H1 (cell line): Measurements from ENCODE around the gene PCDHGA11. TPM values are rescaled to one million over a fixed set of nuclear protein-coding genes. Genes with fewer than 3 reads are reported as not detected.

Experiments
- CTCF ChIA-PET: fragments of 300-600 bp; sonication (Branson Sonifier 250); formaldehyde crosslinking; loops from one replicate; lab custom pipeline; 2021; ENCODE audit not compliant: partially characterized antibody; lab: Charles Lee
- POLR2A ChIA-PET: fragments of 300-600 bp; sonication (Branson Sonifier 250); formaldehyde crosslinking; loops from one replicate; lab custom pipeline; 2021; ENCODE audit warnings: inconsistent platforms; ENCODE audit not compliant: partially characterized antibody; lab: Charles Lee
- DNase-seq, 2 experiments: peaks; one replicate each; pipeline versions ENCODE4 v3.0.0 to v3.0.0-alpha.2; 2010 to 2022; ENCODE audit warnings: low spot score in 2 of 2, low read depth in 1 of 2, mixed read lengths in 1 of 2
- FAIRE-seq: peaks from 2 replicates; lab custom pipeline; 2011; peaks lifted over from hg19 to GRCh38; lab: Jason Lieb, UNC
- H2AFZ ChIP-seq: 2 replicates; pipeline ENCODE4 v1.8.1; 2012; ENCODE audit warnings: low read length, inconsistent platforms
- H2AK5ac ChIP-seq: 2 replicates; pipeline ENCODE4 v1.6.1; 2013; ENCODE audit warnings: low read depth, low read length
- H2BK120ac ChIP-seq: replicated peaks from 2 replicates; pipeline ENCODE3; 2013; ENCODE audit warnings: low read depth, low read length, inconsistent platforms
- H2BK12ac ChIP-seq: 2 replicates; pipeline ENCODE4 v1.6.1; 2013; ENCODE audit warnings: low read depth, low read length
- H2BK15ac ChIP-seq: 2 replicates; pipeline ENCODE4 v1.6.1; 2013; ENCODE audit warnings: low read length
- H2BK20ac ChIP-seq: 2 replicates; pipeline ENCODE4 v1.6.1; 2013; ENCODE audit warnings: low read length
- H2BK5ac ChIP-seq: 2 replicates; pipeline ENCODE4 v1.6.1; 2013; ENCODE audit warnings: low read depth, low read length
- H3K14ac ChIP-seq: 2 replicates; pipeline ENCODE4 v1.6.1; 2013; ENCODE audit warnings: inconsistent platforms; ENCODE audit not compliant: insufficient read length
- H3K18ac ChIP-seq: 2 replicates; pipeline ENCODE4 v1.6.1; 2013; ENCODE audit warnings: low read length; ENCODE audit errors: extremely low read depth
- H3K23ac ChIP-seq: 2 replicates; pipeline ENCODE4 v1.6.1; 2013; ENCODE audit warnings: inconsistent platforms; ENCODE audit not compliant: insufficient read length
- H3K23me2 ChIP-seq: 2 replicates; pipeline ENCODE4 v1.6.1; 2013; ENCODE audit warnings: low read depth, low read length
- H3K27ac ChIP-seq: 2 replicates; pipeline ENCODE4 v1.6.1; 2011; ENCODE audit warnings: low read depth, low read length, inconsistent platforms
- H3K27me3 ChIP-seq, 4 experiments: replicated peaks in 1 of 4; 1 replicate in 1 of 4; 2 replicates in 3 of 4; pipeline versions ENCODE4 v1.6.1 to v1.8.1; 2011 to 2013; ENCODE audit warnings: low read length in 3 of 4, mild to moderate bottlenecking in 3 of 4, inconsistent platforms in 2 of 4, mixed read lengths in 2 of 4, moderate library complexity in 1 of 4; ENCODE audit not compliant: control insufficient read depth in 3 of 4, insufficient read depth in 3 of 4; ENCODE audit errors: extremely low read depth in 1 of 4
- H3K36me3 ChIP-seq, 4 experiments: 2 replicates each; pipeline versions ENCODE4 v1.6.1 to v1.8.1; 2011 to 2013; ENCODE audit warnings: mild to moderate bottlenecking in 4 of 4, low read length in 3 of 4, moderate library complexity in 2 of 4, control low read depth in 1 of 4, inconsistent platforms in 1 of 4; ENCODE audit not compliant: insufficient read depth in 4 of 4, control insufficient read depth in 2 of 4
- H3K4ac ChIP-seq: replicated peaks from 2 replicates; pipeline ENCODE3; 2013; ENCODE audit warnings: low read length, low read depth, mixed read lengths, inconsistent platforms; ENCODE audit not compliant: insufficient read length
- H3K4me1 ChIP-seq, 4 experiments: replicated peaks in 1 of 4; 1 replicate in 1 of 4; 2 replicates in 3 of 4; pipeline versions ENCODE4 v1.6.1 to v1.8.1; 2011 to 2013; ENCODE audit warnings: low read length in 3 of 4, inconsistent platforms in 2 of 4, mixed read lengths in 1 of 4; ENCODE audit not compliant: insufficient read depth in 4 of 4, control insufficient read depth in 3 of 4
- H3K4me2 ChIP-seq, 2 experiments: 2 replicates each; pipeline versions ENCODE4 v1.6.1 to v1.8.1; 2011 to 2013; ENCODE audit warnings: low read depth in 2 of 2, low read length in 2 of 2, control low read depth in 1 of 2, inconsistent platforms in 1 of 2, mild to moderate bottlenecking in 1 of 2; ENCODE audit not compliant: insufficient read depth in 1 of 2
- H3K4me3 ChIP-seq, 4 experiments: fragments of 200-600, 300-600 bp in 1 of 4; sonication (generic), shearing (Covaris generic), sonication (Bioruptor Twin) in 1 of 4; 2 replicates each; pipeline versions ENCODE4 v1.5.1 to v1.8.1; 2011 to 2016; ENCODE audit warnings: low read length in 4 of 4, low read depth in 3 of 4, control low read depth in 2 of 4, inconsistent platforms in 2 of 4, mild to moderate bottlenecking in 2 of 4, mixed read lengths in 1 of 4, moderate library complexity in 1 of 4; ENCODE audit not compliant: insufficient read depth in 2 of 4; ENCODE audit errors: extremely low read depth in 1 of 4
- H3K56ac ChIP-seq: replicated peaks from 2 replicates; pipeline ENCODE3; 2013; ENCODE audit warnings: low read depth, mild to moderate bottlenecking, mixed read lengths, low read length, inconsistent platforms; ENCODE audit not compliant: insufficient read length
- H3K79me1 ChIP-seq: 2 replicates; pipeline ENCODE4 v1.6.1; 2013; ENCODE audit warnings: low read depth, low read length, control low read depth
- H3K79me2 ChIP-seq, 2 experiments: 2 replicates each; pipeline versions ENCODE4 v1.6.1 to v1.8.1; 2012 to 2013; ENCODE audit warnings: low read length in 2 of 2, mild to moderate bottlenecking in 2 of 2, inconsistent platforms in 1 of 2; ENCODE audit not compliant: insufficient read depth in 2 of 2, control insufficient read depth in 1 of 2
- H3K9ac ChIP-seq, 4 experiments: replicated peaks in 1 of 4; 1 replicate in 1 of 4; 2 replicates in 3 of 4; pipeline versions ENCODE4 v1.6.1 to v1.8.1; 2011 to 2013; ENCODE audit warnings: low read depth in 3 of 4, low read length in 3 of 4, control low read depth in 2 of 4, mild to moderate bottlenecking in 2 of 4, moderate library complexity in 2 of 4, inconsistent platforms in 1 of 4; ENCODE audit errors: extremely low read depth in 1 of 4
- H3K9me3 ChIP-seq, 2 experiments: 2 replicates each; pipeline versions ENCODE4 v1.6.1 to v1.8.1; 2012 to 2013; ENCODE audit warnings: mild to moderate bottlenecking in 2 of 2, moderate library complexity in 2 of 2, control low read depth in 1 of 2, inconsistent platforms in 1 of 2, low read depth in 1 of 2, low read length in 1 of 2, mixed read lengths in 1 of 2; ENCODE audit not compliant: insufficient read depth in 2 of 2
- H4K20me1 ChIP-seq, 2 experiments: replicated peaks in 1 of 2; 2 replicates each; pipeline versions ENCODE3 to v1.8.1; 2011 to 2013; ENCODE audit warnings: inconsistent platforms in 2 of 2, low read length in 2 of 2, mild to moderate bottlenecking in 1 of 2; ENCODE audit not compliant: insufficient read depth in 2 of 2, control insufficient read depth in 1 of 2
- H4K5ac ChIP-seq: 2 replicates; pipeline ENCODE4 v1.6.1; 2013; ENCODE audit warnings: low read length, low read depth, mixed read lengths, inconsistent platforms; ENCODE audit not compliant: insufficient read length
- H4K8ac ChIP-seq: 2 replicates; pipeline ENCODE4 v1.8.0; 2013; ENCODE audit warnings: mild to moderate bottlenecking, moderate library complexity, low read length, inconsistent platforms; ENCODE audit not compliant: insufficient read depth; ENCODE audit errors: extremely low read depth
- H4K91ac ChIP-seq: replicated peaks from 2 replicates; pipeline ENCODE3; 2013; ENCODE audit warnings: low read length, mixed read lengths, inconsistent platforms; ENCODE audit not compliant: insufficient read length
- CHD1 ChIP-seq: IDR thresholded peaks from 2 replicates; pipeline ENCODE4 v1.6.1; 2012; ENCODE audit warnings: low read depth, low read length, improper control_type of control experiment
- CTCF ChIP-seq, 3 experiments: IDR thresholded peaks; 1 replicate in 2 of 3; 2 replicates in 1 of 3; pipeline versions ENCODE4 v1.5.1 to v1.6.1; 2011; ENCODE audit warnings: low read length in 3 of 3, mild to moderate bottlenecking in 3 of 3, inconsistent platforms in 2 of 3, low read depth in 1 of 3, moderate library complexity in 1 of 3; ENCODE audit not compliant: insufficient read depth in 1 of 3; ENCODE audit errors: control extremely low read depth in 1 of 3
- EP300 ChIP-seq, 2 experiments: IDR thresholded peaks; 1 replicate in 1 of 2; 2 replicates in 1 of 2; pipeline ENCODE4 v1.6.1; 2011 to 2012; ENCODE audit warnings: low read depth in 2 of 2, low read length in 2 of 2, mild to moderate bottlenecking in 2 of 2, borderline replicate concordance in 1 of 2, inconsistent platforms in 1 of 2, moderate library complexity in 1 of 2
- HDAC2 ChIP-seq, 2 experiments: fragments of 300-600 bp in 1 of 2; sonication (generic) in 1 of 2; IDR thresholded peaks; 2 replicates each; pipeline ENCODE4 v1.6.1; 2011 to 2012; ENCODE audit warnings: low read depth in 2 of 2, low read length in 2 of 2, mild to moderate bottlenecking in 2 of 2, moderate library complexity in 2 of 2, borderline replicate concordance in 1 of 2, inconsistent platforms in 1 of 2
- RAD21 ChIP-seq, 2 experiments: IDR thresholded peaks in 1 of 2; conservative IDR thresholded peaks in 1 of 2; 2 replicates each; pipeline ENCODE4 v1.6.1; 2011; ENCODE audit warnings: low read depth in 2 of 2, low read length in 2 of 2, improper control_type of control experiment in 1 of 2, inconsistent platforms in 1 of 2, mild to moderate bottlenecking in 1 of 2, moderate library complexity in 1 of 2
- TAF1 ChIP-seq: IDR thresholded peaks from 2 replicates; pipeline ENCODE4 v1.6.1; 2011; ENCODE audit warnings: mild to moderate bottlenecking, low read depth, low read length
- WGBS, 2 experiments: shearing (Covaris generic) in 1 of 2; methylation state at CpG; one replicate each; pipeline versions ENCODE4 v1.1.6 to v1.1.7; 2013 to 2015; ENCODE audit warnings: low lambda C conversion rate in 2 of 2, mixed read lengths in 2 of 2, inconsistent platforms in 1 of 2, low coverage in 1 of 2, missing lambda C conversion rate in 1 of 2; ENCODE audit not compliant: insufficient replicate concordance in 2 of 2, insufficient coverage in 1 of 2, insufficient read length in 1 of 2; ENCODE audit errors: extremely low coverage in 1 of 2, missing lambda C conversion rate in 1 of 2; 5-methylcytosine and 5-hydroxymethylcytosine counted together
- polyA plus RNA-seq, 7 experiments: library from polyadenylated mRNA; depleted of rRNA in 3 of 7; stranded (reverse) in 5 of 7; unstranded in 2 of 7; fragments of >200 nt in 5 of 7; fragments of 200-250 nt in 2 of 7; gene quantifications; 1 replicate in 5 of 7; 2 replicates in 1 of 7; 4 replicates in 1 of 7; pipeline versions ENCODE4 v1.2.1 to v1.2.3, GENCODE V29; 2011 to 2013; ENCODE audit warnings: missing spikeins in 2 of 7, mixed read lengths in 2 of 7
- total RNA-seq: library from RNA; stranded (reverse); fragmentation: NEBNext Ultra II Directional; extraction: Animal tissue kit (Norgen Biotek cat#: 25700); gene quantifications from 2 replicates; pipeline ENCODE4 v1.2.1, GENCODE V29; 2021
- TF ChIP-seq, protein P1 (sequence below): IDR thresholded peaks from 2 replicates; pipeline ENCODE4 v1.6.1; 2012; ENCODE audit warnings: inconsistent platforms

PCDHGA11 gene
- total and polyA plus RNA-seq, 2 of the 8 experiments (the other 6 are each of a cell fraction or from before 2014, with no cell fraction given): 2.2 to 8.2 TPM

DNA sequence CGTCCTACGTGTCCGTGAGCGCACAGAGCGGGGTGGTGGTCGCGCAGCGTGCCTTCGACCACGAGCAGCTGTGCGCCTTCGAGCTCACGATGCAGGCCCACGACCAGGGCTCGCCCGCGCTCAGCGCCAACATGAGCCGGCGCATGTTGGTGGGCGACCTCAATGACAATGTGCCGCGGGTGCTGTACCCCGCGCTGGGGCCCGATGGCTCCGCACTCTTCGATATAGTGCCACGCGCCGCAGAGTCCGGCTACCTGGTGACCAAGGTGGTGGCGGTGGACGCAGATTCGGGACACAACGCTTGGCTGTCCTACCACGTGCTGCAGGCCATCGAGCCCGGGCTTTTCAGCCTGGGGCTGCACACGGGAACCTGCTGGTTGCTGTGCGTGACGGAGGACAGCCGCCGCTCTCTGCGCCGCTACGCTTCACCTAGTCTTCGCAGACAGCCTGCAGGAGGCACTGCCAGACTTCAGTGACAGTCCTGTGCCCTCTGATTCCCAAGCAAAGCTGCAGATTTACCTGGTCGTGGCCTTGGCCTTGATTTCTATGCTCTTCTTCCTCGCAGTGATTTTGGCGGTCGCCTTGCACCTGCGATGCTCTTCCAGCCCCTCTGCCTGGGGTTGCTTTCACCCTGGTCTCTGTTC lies 7.1 kb downstream of the PCDHGA11 start:
- no peaks in the 10 kb centered on the region; a peak in 1 of 4 replicates for H3K79me2 ChIP-seq
- no peak overlapping the region for H3K4me3 ChIP-seq
- no peak overlapping the region for H3K23ac ChIP-seq
- WGBS, 2 experiments: 95% methylated on average over 44 of the region's 53 CpGs; no CpG with 5 or more reads in 1 of the 2 experiments
- no peak overlapping the region for H3K9ac ChIP-seq
- H2BK20ac ChIP-seq: no peak overlapping the region
- no peaks in the 10 kb centered on the region for H3K23me2 ChIP-seq
- no peak overlapping the region for H4K5ac ChIP-seq
- no peak overlapping the region for H2AFZ ChIP-seq
- H3K9me3 ChIP-seq: peaks cover 42 to 54% of the 10 kb centered on the region in 2 experiments
- no peak for FAIRE-seq
- H3K56ac ChIP-seq: no peak overlapping the region
- no peak overlapping the region for H4K91ac ChIP-seq
- ChIA-PET POLR2A (interaction anchor here (0.7 to 1.4 kb wide), 2 partner anchors 23 to 86 kb away, joined by 3 to 5 read pairs; no protein-coding TSS in a partner anchor), CTCF (interaction anchor here (0.5 to 3.1 kb wide), 19 partner anchors 15 to 282 kb away, joined by 3 to 10 read pairs (median 3); partner anchors contain the start of genes PCDHB14, PCDHGA10 and PCDHGB6)
- no peak overlapping the region for H2BK5ac ChIP-seq
- no peak overlapping the region for H4K8ac ChIP-seq
- no peak overlapping the region for H2BK12ac ChIP-seq
- H3K79me1 ChIP-seq: peaks cover 2% of the 10 kb centered on the region; the same call in 1 of the 2 replicates
- H2BK120ac ChIP-seq: no peak overlapping the region
- H3K14ac ChIP-seq: no peak overlapping the region
- H2AK5ac ChIP-seq: no peak overlapping the region
- H3K27ac ChIP-seq: no peak overlapping the region
- H3K4ac ChIP-seq: no peak overlapping the region
- H3K18ac ChIP-seq: no peak overlapping the region
- no peak overlapping the region for H3K4me2 ChIP-seq
- no peaks in the 10 kb centered on the region for H3K27me3 ChIP-seq
- no peak overlapping the region for H2BK15ac ChIP-seq
- no peaks in the 10 kb centered on the region for H3K4me1 ChIP-seq
- H4K20me1 ChIP-seq: no peaks in the 10 kb centered on the region
- H3K36me3 ChIP-seq: peaks cover 0 to 21% (median 3%) of the 10 kb centered on the region in 4 experiments; a peak in 3 of 8 replicates
- TF ChIP-seq EP300 (IDR thresholded peaks at IDR 0.05; ENCODE audit: borderline replicate concordance in 1 of 2, low read depth in 2 of 2, low read length in 2 of 2): no peak
- no peak for TF ChIP-seq HDAC2 (IDR thresholded peaks at IDR 0.05; ENCODE audit: borderline replicate concordance in 1 of 2, low read depth in 2 of 2, low read length in 2 of 2)
- TF ChIP-seq CTCF (IDR thresholded peaks at IDR 0.05; ENCODE audit: control extremely low read depth in 1 of 3, insufficient read depth in 1 of 3, low read depth in 1 of 3, low read length in 3 of 3): peak in 2 of 3 experiments; percentile 5 to 6; a peak in 2 of 4 replicates
- TF ChIP-seq CHD1: no peak
- no peak for TF ChIP-seq TAF1
- TF ChIP-seq, protein P1, sequence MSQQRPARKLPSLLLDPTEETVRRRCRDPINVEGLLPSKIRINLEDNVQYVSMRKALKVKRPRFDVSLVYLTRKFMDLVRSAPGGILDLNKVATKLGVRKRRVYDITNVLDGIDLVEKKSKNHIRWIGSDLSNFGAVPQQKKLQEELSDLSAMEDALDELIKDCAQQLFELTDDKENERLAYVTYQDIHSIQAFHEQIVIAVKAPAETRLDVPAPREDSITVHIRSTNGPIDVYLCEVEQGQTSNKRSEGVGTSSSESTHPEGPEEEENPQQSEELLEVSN: peak; percentile 14; the same call in 1 of the 2 replicates
- TF ChIP-seq RAD21 (IDR thresholded peaks at IDR 0.05 in 1 of 2, conservative IDR thresholded peaks at IDR 0.05 in 1 of 2; ENCODE audit: low read depth in 2 of 2, low read length in 2 of 2): peak; percentile 10 to 31; a peak in 2 of 4 replicates
- TF ChIP-seq, all 59 proteins: peak for 3
- peak in 1 of 2 experiments; percentile 39 for DNase-seq
